Measurements from ENCODE around the gene SRCAP. TPM values are rescaled to one million over a fixed set of nuclear protein-coding genes. Genes with fewer than 3 reads are reported as not detected.

The SRCAP gene
- total RNA-seq, 4 donors from 2014 or later: 43.8 to 135 (median 71.3) TPM

DNA sequence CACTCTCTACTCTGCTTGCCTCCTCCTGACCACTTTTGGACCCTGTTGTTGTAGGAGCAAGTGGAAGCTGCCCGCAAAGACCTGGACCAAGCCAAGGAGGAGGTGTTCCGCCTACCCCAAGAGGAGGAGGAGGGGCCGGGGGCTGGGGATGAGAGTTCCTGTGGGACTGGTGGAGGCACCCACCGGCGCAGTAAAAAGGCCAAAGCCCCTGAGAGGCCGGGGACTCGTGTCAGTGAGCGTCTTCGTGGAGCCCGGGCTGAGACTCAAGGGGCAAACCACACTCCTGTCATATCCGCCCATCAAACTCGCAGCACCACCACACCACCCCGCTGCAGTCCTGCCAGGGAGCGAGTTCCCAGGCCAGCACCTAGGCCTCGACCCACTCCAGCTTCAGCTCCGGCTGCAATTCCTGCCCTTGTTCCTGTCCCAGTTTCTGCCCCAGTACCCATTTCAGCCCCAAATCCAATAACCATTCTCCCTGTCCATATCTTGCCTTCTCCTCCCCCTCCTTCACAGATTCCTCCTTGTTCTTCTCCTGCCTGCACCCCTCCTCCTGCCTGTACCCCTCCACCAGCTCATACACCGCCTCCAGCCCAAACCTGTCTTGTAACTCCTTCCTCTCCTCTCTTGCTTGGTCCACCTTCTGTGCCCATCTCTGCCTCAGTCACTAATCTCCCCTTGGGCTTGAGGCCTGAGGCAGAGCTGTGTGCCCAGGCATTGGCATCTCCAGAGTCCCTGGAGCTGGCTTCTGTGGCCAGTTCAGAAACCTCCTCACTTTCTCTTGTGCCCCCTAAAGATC, 38.2 kb downstream of the SRCAP start:
- Histone ChIP-seq H3K36me3 (peaks cover 0 to 70% (median 35%) of the 10 kb centered on the region in 4 donors), H3K27me3 (no peaks in the 10 kb centered on the region), H3K27ac (no peak overlapping the region), H3K4me3 (no peak overlapping the region), H3K9me3 (no peaks in the 10 kb centered on the region), H3K4me1 (peaks cover 8 to 30% (median 25%) of the 10 kb centered on the region in 4 donors)
- 94 to 95% methylated on average over 13 to 17 of the region's 17 CpGs for WGBS, 2 donors (ENCODE audit: low coverage in 1 of 2)
- intact Hi-C loops (cut with DNase I; ENCODE audit: low total_unique reads) (no loop called here), in situ Hi-C loops (cut with MboI; ENCODE audit: low pct_ligation_motif_present in 1 of 4, low pct_unique_long_range_greater_than_20kb in 1 of 4, low sequenced_read_pairs in 3 of 4) (no loop called here)
- TF ChIP-seq POLR2AphosphoS5 (IDR thresholded peaks at IDR 0.05) (no peak), EP300 (IDR thresholded peaks at IDR 0.05; ENCODE audit: low read depth) (no peak), POLR2A (IDR thresholded peaks at IDR 0.05) (no peak)
- TF ChIP-seq, protein P1, sequence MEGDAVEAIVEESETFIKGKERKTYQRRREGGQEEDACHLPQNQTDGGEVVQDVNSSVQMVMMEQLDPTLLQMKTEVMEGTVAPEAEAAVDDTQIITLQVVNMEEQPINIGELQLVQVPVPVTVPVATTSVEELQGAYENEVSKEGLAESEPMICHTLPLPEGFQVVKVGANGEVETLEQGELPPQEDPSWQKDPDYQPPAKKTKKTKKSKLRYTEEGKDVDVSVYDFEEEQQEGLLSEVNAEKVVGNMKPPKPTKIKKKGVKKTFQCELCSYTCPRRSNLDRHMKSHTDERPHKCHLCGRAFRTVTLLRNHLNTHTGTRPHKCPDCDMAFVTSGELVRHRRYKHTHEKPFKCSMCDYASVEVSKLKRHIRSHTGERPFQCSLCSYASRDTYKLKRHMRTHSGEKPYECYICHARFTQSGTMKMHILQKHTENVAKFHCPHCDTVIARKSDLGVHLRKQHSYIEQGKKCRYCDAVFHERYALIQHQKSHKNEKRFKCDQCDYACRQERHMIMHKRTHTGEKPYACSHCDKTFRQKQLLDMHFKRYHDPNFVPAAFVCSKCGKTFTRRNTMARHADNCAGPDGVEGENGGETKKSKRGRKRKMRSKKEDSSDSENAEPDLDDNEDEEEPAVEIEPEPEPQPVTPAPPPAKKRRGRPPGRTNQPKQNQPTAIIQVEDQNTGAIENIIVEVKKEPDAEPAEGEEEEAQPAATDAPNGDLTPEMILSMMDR (IDR thresholded peaks at IDR 0.05): no peak
- DNase-seq: no peak

DNA sequence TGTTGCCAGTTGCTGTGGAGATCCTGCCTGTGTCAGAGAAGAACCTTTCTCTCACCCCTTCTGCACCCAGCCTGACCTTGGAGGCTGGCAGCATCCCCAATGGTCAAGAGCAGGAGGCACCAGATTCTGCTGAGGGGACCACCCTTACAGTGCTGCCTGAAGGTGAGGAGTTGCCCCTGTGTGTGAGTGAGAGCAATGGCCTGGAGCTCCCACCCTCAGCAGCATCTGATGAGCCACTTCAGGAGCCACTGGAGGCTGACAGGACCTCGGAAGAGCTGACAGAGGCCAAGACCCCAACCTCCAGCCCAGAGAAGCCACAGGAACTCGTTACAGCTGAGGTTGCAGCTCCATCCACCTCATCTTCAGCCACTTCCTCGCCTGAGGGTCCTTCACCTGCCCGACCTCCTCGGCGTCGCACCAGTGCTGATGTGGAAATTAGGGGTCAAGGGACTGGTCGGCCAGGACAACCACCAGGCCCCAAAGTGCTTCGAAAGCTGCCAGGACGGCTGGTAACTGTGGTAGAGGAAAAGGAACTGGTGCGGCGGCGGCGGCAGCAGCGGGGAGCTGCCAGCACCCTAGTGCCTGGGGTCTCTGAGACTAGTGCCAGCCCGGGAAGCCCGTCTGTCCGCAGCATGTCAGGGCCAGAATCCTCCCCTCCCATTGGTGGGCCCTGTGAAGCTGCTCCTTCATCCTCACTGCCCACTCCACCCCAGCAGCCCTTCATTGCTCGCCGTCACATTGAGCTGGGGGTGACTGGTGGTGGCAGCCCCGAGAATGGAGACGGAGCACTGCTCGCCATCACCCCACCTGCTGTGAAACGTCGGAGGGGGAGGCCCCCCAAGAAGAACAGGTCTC, 39.0 kb downstream of the SRCAP start:
- H3K27ac ChIP-seq: no peak overlapping the region
- in situ Hi-C loops (cut with MboI; ENCODE audit: low pct_ligation_motif_present in 1 of 4, low pct_unique_long_range_greater_than_20kb in 1 of 4, low sequenced_read_pairs in 3 of 4): no loop called here

DNA sequence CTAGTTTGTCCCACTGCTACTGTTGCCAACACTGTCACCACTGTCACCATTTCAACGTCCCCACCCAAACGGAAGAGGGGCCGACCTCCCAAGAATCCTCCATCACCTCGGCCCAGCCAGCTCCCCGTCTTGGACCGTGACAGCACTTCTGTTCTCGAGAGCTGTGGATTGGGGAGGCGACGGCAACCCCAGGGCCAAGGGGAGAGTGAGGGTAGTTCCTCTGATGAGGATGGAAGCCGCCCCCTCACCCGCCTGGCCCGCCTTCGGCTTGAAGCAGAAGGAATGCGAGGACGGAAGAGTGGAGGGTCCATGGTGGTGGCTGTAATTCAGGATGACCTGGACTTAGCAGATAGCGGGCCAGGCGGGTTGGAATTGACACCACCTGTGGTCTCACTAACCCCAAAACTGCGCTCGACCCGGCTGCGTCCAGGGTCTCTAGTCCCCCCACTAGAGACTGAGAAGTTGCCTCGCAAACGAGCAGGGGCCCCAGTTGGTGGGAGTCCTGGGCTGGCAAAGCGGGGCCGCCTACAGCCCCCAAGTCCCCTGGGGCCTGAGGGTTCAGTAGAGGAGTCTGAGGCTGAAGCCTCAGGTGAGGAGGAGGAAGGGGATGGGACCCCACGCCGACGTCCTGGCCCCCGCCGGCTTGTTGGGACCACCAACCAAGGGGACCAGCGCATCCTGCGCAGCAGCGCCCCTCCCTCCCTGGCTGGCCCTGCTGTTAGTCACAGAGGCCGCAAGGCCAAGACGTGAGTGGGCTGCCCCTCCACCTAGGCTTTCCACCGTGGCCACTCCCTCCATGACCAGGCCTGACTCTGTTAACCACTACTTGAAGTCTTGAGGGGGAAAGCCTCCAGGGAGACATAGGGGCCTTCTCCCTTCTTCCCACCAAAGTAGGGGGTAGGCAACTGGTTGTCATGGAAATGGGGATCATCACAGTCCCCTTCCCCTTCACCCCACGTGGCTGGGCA, 40.3 kb downstream of the SRCAP start:
- in situ Hi-C loops (cut with MboI; ENCODE audit: low pct_ligation_motif_present in 1 of 4, low pct_unique_long_range_greater_than_20kb in 1 of 4, low sequenced_read_pairs in 3 of 4): no loop called here
- WGBS, 2 donors (ENCODE audit: low coverage in 1 of 2): 0 to 89% methylated on average over 1 to 31 of the region's 37 CpGs
- H3K36me3 ChIP-seq: peaks cover 0 to 49% (median 25%) of the 10 kb centered on the region in 4 donors

More for the DNA sequence above, 39.0 kb downstream of the SRCAP start:
- no peaks in the 10 kb centered on the region for H3K9me3 ChIP-seq
- no peak overlapping the region for H3K4me3 ChIP-seq
- DNase-seq: no peak
- H3K36me3 ChIP-seq: peaks cover 0 to 62% (median 31%) of the 10 kb centered on the region in 4 donors
- H3K27me3 ChIP-seq: no peaks in the 10 kb centered on the region
- H3K4me1 ChIP-seq: peaks cover 8 to 31% (median 27%) of the 10 kb centered on the region in 4 donors
- intact Hi-C loops (cut with DNase I; ENCODE audit: low total_unique reads): no loop called here
- 77 to 86% methylated on average over 5 to 25 of the region's 25 CpGs for WGBS, 2 donors (ENCODE audit: low coverage in 1 of 2)
- TF ChIP-seq POLR2AphosphoS5 (IDR thresholded peaks at IDR 0.05) (no peak), POLR2A (IDR thresholded peaks at IDR 0.05) (no peak)
- TF ChIP-seq, protein P1 (IDR thresholded peaks at IDR 0.05): no peak

More for the DNA sequence above, 40.3 kb downstream of the SRCAP start:
- no peaks in the 10 kb centered on the region for H3K9me3 ChIP-seq
- H3K27me3 ChIP-seq: no peaks in the 10 kb centered on the region
- peak overlapping the region; percentile 72 to 84 (median 81) for H3K27ac ChIP-seq
- DNase-seq: no peak
- peaks cover 8 to 39% (median 30%) of the 10 kb centered on the region in 4 donors for H3K4me1 ChIP-seq
- intact Hi-C loops (cut with DNase I; ENCODE audit: low total_unique reads): no loop called here
- no peak overlapping the region for H3K4me3 ChIP-seq
- TF ChIP-seq POLR2AphosphoS5 (IDR thresholded peaks at IDR 0.05) (no peak), EP300 (IDR thresholded peaks at IDR 0.05; ENCODE audit: low read depth) (no peak), POLR2A (IDR thresholded peaks at IDR 0.05) (no peak)
- TF ChIP-seq, protein P1 (IDR thresholded peaks at IDR 0.05): no peak

All from transverse colon (tissue), 4 donors.